Hematopoietic multipotent progenitor cell treated with erythropoietin and hydrocortisone succinate and interleukin-3 and kit ligand, for 17 days (in vitro differentiated cells): ENCODE measurements around the gene ANGPTL7.

Source experiments
- DNase-seq: peaks from one replicate; pipeline ENCODE4 v3.0.0-alpha.2; 2015; ENCODE audit warnings: low spot score

The ANGPTL7 gene

DNA sequence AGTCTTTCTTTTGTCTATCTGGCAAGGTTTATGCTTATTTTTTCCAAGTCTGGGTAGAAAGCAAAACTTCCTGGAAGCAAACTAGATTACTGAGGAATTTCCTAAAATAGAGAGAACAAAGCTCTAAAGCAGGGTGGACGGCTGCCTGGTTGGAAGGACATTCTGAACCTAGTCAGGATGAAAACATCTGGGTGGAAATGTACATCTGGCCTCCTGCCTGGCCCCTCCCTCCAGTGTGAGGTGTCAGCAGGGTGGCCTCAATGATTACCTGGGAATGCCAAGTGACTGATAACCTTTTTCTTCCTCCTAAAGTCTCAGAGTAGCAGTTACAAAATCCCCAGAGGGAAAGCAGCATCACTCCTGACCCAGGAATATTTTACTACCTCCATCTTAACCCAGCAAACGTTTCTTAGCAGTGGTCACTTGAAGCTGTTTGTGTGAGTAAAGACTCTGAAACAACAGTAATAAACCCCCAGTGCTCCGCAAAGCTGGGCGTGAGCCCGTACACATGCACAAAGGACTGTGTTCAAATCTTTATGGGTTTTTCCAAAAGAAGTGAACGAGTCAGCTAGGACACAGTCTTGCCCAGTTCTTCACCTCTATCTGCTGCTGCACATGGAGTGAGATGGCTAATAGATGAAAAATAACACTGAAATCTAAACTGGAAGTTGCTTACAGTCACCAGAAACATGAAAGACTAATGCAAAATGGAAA is 18.9 kb downstream of the ANGPTL7 start:
- no peak for DNase-seq

DNA sequence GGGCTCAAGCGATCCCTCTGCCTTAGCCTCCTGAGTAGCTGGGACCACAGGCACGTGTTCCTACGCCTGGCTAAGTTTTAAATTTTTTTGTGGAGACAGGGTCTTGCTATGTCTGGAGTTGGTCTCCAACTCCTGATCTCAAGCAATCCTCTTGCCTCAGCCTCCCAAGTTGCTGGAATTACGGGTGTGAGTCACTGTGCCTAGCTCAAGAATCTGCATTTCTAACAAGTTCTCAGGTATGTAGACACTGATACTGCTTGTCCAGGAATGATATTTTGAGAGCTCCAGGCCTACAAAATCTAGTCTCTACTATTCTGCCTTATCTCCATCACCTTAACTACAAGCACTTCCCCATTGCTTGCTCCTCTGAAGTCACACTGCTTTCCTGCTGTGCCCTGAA is 22.3 kb downstream of the ANGPTL7 start:
- DNase-seq, result no peak

DNA sequence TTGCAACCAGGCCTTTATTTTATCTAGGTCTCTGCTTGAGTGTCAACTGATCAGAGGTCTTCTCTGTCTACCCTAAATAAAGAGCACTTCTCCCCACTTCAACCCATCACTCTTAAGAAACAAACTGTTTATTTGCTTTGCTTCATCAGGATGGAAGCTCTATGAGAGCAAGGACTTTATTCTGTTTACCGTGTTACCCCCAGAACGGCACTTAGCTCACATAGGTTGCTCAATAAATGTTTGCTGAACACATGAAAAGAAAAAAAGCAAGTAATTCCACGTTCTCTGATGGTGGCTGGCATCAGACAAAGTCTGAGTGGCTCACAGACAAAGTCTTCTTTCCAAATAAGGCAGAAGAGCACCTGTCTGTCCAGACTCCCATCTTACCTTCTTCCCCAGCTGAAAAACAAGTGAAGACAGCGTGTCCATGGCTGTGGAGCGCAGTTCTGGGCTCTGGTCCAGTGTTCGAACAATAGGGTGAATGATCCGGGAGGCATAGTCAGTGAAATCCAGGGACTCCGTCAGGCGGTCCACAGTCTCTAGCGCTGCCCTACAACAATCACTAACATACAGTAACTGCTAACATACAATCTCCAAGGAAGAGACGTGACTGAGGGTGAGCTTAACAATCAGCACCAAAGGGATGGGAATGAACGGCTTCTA is 22.9 kb downstream of the ANGPTL7 start:
- DNase-seq, result no peak

DNA sequence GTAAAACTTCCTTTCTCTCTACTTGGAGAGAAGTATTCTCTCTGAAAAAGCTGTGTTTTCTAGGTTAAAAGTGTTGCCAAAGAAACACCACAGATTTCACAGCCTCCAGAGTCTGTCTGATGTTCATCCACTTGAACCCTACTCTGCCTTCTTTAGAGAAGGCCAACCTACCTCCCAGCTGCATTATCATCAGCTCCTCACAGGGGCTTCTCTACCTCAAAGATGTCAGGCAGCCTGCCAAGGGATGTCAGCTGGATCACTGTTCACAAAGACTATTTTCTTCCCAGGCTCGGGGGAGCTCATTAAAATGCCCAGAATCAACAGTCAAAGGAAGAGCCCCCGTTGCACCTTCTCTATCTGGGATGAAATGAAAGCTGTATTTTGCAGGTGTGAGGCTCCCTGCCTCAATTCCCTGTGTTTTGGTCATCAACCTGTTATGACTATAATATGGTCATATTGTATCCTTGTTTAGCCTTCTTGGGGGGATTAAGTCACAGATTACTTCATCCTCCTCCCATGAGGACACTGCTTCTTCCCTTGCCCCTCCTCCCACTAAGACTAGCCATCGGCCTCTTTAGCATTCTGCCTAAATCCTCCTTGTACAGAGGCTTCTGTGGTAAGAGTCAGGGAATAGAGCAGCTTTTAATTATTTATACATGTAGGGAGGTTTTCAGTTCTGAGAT is 25.7 kb downstream of the ANGPTL7 start:
- no peak for DNase-seq

DNA sequence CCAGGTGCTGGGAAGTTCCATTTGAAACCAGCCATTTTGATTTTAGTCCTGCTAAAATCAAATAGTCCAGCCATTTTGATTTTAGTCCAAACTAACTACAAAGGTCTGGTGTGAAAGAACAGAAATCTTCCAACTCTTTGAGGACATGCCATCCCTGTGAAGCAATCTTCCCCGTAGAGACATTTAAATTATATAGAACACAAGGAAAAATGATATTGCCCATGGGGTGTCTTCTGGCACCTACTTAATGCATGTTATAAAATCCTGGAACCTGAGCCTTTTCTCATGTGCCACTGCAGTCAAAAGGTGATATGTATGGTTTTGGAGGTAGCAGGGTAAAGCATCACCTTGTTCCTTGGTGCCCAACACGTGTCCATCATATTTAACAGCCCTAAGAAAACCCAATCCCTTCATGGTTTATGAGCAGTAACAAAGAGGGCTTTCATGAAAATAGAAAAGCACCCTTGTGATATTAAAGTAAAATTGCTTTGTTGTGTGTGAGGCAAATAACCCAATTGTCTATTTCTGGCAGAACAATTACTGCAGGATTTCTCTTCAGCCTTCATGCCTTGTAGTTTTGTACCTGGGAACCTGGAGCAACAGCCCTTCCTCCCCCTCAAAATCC is 26.3 kb downstream of the ANGPTL7 start:
- DNase-seq, result no peak

DNA sequence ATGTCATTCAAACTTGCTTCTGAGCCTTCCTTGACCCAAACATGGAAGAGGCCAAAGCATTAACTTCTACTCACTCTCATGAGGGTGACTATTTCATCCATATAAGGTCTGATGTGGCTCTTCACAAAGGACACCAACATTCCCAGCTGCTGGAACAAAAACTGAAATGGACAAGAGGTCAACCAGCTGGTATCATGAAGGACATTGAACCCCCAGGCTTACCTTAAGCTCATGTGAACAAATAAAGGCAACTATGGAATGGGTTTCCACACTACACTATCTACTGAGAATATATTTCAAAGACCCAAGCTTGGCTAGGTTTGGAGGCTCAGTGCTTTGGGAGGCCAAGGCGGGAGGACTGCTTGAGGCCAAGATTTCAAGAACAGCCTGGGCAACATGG is 26.9 kb downstream of the ANGPTL7 start:
- DNase-seq, result no peak

DNA sequence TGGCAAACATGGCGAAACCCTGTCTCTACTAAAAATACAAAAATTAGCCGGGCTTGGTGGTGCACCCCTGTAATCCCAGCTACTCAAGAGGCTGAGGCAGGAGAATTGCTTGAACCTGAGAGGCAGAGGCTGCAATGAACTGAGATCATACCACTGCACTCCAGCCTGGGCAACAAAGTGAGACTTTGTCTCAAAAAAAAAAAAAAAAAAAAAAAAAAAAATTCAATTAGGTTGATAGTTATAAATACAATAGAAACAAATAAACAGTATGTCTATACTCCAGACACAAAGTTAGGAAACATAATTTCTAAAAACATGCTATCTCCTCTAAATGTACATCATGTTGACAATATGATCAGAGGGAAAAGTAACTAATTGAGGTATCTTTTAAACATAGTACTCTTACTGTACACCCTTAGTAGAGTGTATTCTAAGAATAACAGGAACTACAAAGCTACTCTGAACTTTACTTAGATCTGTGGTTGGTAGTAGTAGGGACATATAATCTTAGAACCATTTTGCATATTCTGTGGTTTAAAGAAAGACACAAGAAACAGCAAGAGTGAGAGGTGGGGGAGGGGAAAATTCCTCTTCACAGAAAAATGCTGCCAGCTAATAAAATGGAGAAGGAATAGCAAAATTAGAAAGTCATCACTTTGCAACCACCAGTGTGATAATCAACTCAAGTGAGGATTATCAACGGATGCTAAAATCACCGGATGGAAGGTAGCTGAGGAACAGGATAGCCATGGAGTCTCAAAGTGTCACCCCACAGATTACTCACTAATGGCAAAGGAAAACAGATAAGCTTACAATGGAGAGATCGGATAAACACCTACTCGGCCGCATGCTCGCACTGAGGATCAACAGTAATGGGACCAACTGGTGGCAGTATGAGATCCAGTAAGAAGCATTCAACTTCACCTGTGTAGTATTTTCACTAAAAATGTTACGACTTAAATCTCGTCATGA is 38.2 kb downstream of the ANGPTL7 start:
- no peak for DNase-seq

DNA sequence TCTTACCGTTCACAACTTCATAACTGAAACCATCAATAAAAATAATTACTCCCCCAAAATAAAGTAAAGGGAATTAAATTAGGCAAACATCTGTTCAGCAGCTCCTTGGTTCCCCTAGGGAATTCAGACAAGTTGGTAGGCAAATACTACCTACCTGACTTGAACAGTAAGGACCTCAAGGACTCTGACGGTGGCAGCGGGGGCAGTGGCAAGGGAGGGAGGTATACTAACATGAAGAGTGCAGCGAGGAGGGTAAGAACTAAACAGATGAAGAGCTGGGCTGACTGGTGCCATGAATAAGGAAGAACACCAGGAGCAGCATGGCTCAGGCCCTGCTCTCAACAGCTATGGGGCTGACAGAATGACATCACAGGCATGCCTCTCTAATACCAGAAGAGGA is 40.0 kb downstream of the ANGPTL7 start:
- DNase-seq, result no peak

DNA sequence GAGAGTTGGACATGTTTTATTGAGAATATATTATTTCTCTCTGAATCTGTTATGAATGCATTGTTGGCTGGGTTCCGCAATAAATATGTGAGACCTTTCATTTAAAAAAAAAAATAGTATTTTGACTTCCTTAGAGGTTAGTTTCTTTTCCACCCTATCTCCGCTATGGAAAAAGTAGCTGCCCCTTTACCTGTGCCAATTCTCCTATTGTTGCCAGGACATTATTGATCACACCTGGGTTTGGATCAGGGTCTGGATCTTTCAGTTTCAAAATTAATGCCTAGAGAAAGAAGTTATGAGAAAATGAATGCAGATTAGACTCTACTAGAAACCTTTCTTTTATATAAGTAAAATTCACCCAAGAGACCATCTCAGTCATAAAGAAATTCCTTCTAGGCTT is 44.1 kb downstream of the ANGPTL7 start:
- no peak for DNase-seq

DNA sequence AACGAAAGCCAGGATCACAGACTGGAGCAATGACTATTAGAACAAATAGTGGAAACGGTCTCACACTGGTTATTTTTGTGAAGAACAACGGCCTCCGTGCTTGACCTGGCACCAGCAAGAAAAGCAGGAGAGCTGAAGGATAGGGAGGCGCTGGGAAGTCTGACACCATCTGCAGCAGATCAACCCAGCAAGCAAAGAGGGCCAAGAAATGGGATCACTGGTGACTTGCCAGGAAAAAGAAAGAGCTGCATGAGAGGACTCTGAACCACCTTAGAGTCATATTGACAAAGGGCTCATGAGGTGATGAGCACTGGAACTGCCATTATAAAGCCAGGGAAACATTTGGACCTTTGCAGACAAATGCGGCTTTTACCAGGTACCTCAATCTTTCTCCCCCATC is 48.2 kb downstream of the ANGPTL7 start:
- DNase-seq, result no peak

DNA sequence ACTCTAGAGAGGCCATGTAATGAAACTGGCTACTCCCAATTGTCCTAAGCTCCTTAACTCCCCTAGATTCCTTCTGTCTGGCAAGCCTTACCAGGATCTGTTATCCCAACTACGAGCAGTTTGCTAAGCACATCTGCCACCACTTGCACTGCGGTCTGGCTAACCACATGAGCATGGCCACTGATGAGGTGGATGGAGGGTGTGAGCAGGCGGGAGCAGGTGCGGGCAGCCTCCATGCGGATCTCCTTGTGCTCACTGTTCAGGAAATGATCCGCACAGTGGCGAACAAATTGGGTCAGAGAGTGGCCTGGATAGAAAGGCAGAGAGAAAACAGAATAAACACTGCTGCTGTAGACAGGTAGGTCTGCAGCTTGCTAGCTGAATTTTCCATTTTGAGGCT is 49.2 kb downstream of the ANGPTL7 start:
- DNase-seq, result no peak

DNA sequence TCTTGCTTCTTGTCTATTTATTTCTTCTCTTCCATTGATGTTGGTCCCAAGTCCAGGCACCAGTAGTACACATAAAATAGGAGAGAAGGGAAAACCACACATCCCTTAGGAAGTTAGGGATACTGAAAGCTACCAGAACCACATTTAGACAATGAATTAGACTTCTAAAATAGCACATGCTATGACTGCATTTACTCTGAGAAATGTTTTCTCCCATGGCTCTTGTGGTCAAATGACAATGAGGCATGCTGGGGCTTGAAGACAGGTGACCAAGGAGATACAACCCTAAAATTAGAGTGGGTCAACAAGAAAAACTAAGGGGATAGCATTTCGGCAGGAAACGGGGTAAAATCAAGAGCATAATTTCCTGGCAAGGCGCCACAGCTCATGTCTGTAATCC is 56.1 kb downstream of the ANGPTL7 start:
- no peak for DNase-seq
